ENCODE measurements around the gene PLPP2.

DNA sequence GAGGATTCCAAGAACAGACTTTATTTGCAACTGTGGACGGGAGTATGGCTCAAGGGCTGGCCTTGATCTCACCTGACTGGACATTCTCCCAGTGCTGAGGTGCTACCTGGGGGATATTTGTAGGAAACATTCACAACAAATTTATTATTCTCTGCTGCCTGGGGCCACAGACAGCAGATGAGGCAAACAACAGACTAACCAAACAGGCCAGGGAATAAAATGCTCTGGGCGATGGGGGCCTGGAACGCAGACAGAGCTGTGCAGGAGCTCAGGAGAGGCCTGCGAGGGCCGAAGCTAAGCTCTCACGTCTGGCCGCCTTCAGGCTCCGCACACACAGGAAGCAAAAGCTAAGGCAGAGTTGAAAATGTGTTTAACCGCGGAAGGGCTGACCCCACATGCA lies 7.8 kb downstream of the PLPP2 start:
- no peak for TF ChIP-seq MXI1 (conservative IDR thresholded peaks at IDR 0.05; ENCODE audit: poor library complexity, severe bottlenecking)
- no peak for TF ChIP-seq RAD21 (conservative IDR thresholded peaks at IDR 0.05)
- no peak for TF ChIP-seq CTCF (IDR thresholded peaks at IDR 0.05; ENCODE audit: poor library complexity, severe bottlenecking)
